Stimulated activated CD4-positive, alpha-beta T cell treated with anti-CD3 and anti-CD28 coated beads, Interleukin-1b, Interleukin-23, amount 100 ng/mL, for 48 hours (primary cell): ENCODE data around the gene PTPN9.
A peak's percentile ranks its signal among the peaks of the same experiment; 100 is the strongest.
"Not testable (repeated sequence)": the region's sequence is repeated elsewhere in the genome, so short reads cannot be mapped to it uniquely, and the experiment has no call there.

ENCODE experiments used
- DNase-seq: peaks from one replicate; pipeline ENCODE4 v3.0.0-alpha.2; 2020

Gene PTPN9

GRCh38 chr15:75452865-75453702 is 126.0 kb downstream of the PTPN9 start:
- DNase-seq: peak; percentile 80

GRCh38 chr15:75452364-75452864 is 126.7 kb downstream of the PTPN9 start:
- DNase-seq: peak; percentile 85

GRCh38 chr15:75451674-75452363 is 127.3 kb downstream of the PTPN9 start, which contains the start of gene SIN3A:
SIN3A (minus strand) TSS chr15:75451690; CDS start chr15:75430375, 21,315 bp downstream.
- DNase-seq: peak; percentile 100

- no peak for DNase-seq
Measured at GRCh38 chr15:75451202-75451673, 127.9 kb downstream of the PTPN9 start.

GRCh38 chr15:75450307-75451201 is 128.6 kb downstream of the PTPN9 start:
- peak; percentile 98 for DNase-seq

- no peak for DNase-seq
Measured at GRCh38 chr15:75449585-75450306, 129.4 kb downstream of the PTPN9 start.

- DNase-seq: not testable (repeated sequence)
Measured at GRCh38 chr15:75448171-75448570, 130.9 kb downstream of the PTPN9 start.

GRCh38 chr15:75446151-75446550 is 133.0 kb downstream of the PTPN9 start:
- no peak for DNase-seq

- not testable (repeated sequence) for DNase-seq
Measured at GRCh38 chr15:75445324-75445723, 133.8 kb downstream of the PTPN9 start.

GRCh38 chr15:75443972-75444453 is 135.1 kb downstream of the PTPN9 start:
- DNase-seq: not testable (repeated sequence)

- DNase-seq: no peak
Measured at GRCh38 chr15:75437721-75438120, 141.4 kb downstream of the PTPN9 start.

- no peak for DNase-seq
Measured at GRCh38 chr15:75436881-75437280, 142.2 kb downstream of the PTPN9 start.

GRCh38 chr15:75431682-75432081 is 147.4 kb downstream of the PTPN9 start:
- DNase-seq: no peak

GRCh38 chr15:75431270-75431669 is 147.8 kb downstream of the PTPN9 start:
- no peak for DNase-seq

GRCh38 chr15:75430259-75430658 is 148.9 kb downstream of the PTPN9 start:
- no peak for DNase-seq

- no peak for DNase-seq
Measured at GRCh38 chr15:75428152-75428551, 151.0 kb downstream of the PTPN9 start.

- no peak for DNase-seq
Measured at GRCh38 chr15:75425966-75426500, 153.1 kb downstream of the PTPN9 start.

GRCh38 chr15:75422554-75422953 is 156.6 kb downstream of the PTPN9 start:
- DNase-seq: no peak

- no peak for DNase-seq
Measured at GRCh38 chr15:75420698-75421097, 158.4 kb downstream of the PTPN9 start.

- DNase-seq: no peak
Measured at GRCh38 chr15:75416584-75416983, 162.5 kb downstream of the PTPN9 start.
